ENCODE results near the gene PLD6. TPM values are rescaled to one million over a fixed set of nuclear protein-coding genes. Genes with fewer than 3 reads are reported as not detected.

PLD6 gene
- total RNA-seq, 1 donor from 2014 or later: 4.8 TPM

GRCh38 chr17:17167986-17168385 is 38.1 kb downstream of the PLD6 start:
- H3K36me3 ChIP-seq (ENCODE audit: control insufficient read depth, insufficient read depth, low read length): peaks cover 3% of the 10 kb centered on the region
- no peak overlapping the region for H3K4me3 ChIP-seq (ENCODE audit: low read depth, low read length)
- no peaks in the 10 kb centered on the region for H3K27me3 ChIP-seq (ENCODE audit: control insufficient read depth, insufficient read depth, low read length)
- DNase-seq (ENCODE audit: low read depth): no peak
- TF ChIP-seq CTCF (IDR thresholded peaks at IDR 0.05; ENCODE audit: insufficient read depth, low read length, poor library complexity, severe bottlenecking): no peak

- Histone ChIP-seq H3K36me3 (ENCODE audit: control insufficient read depth, insufficient read depth, low read length) (peaks cover 3% of the 10 kb centered on the region), H3K27me3 (ENCODE audit: control insufficient read depth, insufficient read depth, low read length) (no peaks in the 10 kb centered on the region), H3K4me3 (ENCODE audit: low read depth, low read length) (no peak overlapping the region)
- TF ChIP-seq CTCF (IDR thresholded peaks at IDR 0.05; ENCODE audit: insufficient read depth, low read length, poor library complexity, severe bottlenecking): no peak
- no peak for DNase-seq (ENCODE audit: low read depth)
Observed at GRCh38 chr17:17167356-17167755, 38.8 kb downstream of the PLD6 start.

- no peaks in the 10 kb centered on the region for H3K27me3 ChIP-seq (ENCODE audit: control insufficient read depth, insufficient read depth, low read length)
- no peak overlapping the region for H3K4me3 ChIP-seq (ENCODE audit: low read depth, low read length)
- TF ChIP-seq CTCF (IDR thresholded peaks at IDR 0.05; ENCODE audit: insufficient read depth, low read length, poor library complexity, severe bottlenecking): no peak
- H3K36me3 ChIP-seq (ENCODE audit: control insufficient read depth, insufficient read depth, low read length): peaks cover 7% of the 10 kb centered on the region
- no peak for DNase-seq (ENCODE audit: low read depth)
Observed at GRCh38 chr17:17166446-17166845, 39.7 kb downstream of the PLD6 start.

GRCh38 chr17:17165666-17166308 is 40.3 kb downstream of the PLD6 start:
- peaks cover 7% of the 10 kb centered on the region for H3K36me3 ChIP-seq (ENCODE audit: control insufficient read depth, insufficient read depth, low read length)
- no peak overlapping the region for H3K4me3 ChIP-seq (ENCODE audit: low read depth, low read length)
- no peak for DNase-seq (ENCODE audit: low read depth)
- H3K27me3 ChIP-seq (ENCODE audit: control insufficient read depth, insufficient read depth, low read length): no peaks in the 10 kb centered on the region
- TF ChIP-seq CTCF (IDR thresholded peaks at IDR 0.05; ENCODE audit: insufficient read depth, low read length, poor library complexity, severe bottlenecking): no peak

GRCh38 chr17:17164676-17165075 is 41.5 kb downstream of the PLD6 start:
- no peaks in the 10 kb centered on the region for H3K27me3 ChIP-seq (ENCODE audit: control insufficient read depth, insufficient read depth, low read length)
- DNase-seq (ENCODE audit: low read depth): no peak

More at GRCh38 chr17:17164676-17165075, 41.5 kb downstream of the PLD6 start:
- Histone ChIP-seq H3K4me3 (ENCODE audit: low read depth, low read length) (no peak overlapping the region), H3K36me3 (ENCODE audit: control insufficient read depth, insufficient read depth, low read length) (peaks cover 7% of the 10 kb centered on the region)
- no peak for TF ChIP-seq CTCF (IDR thresholded peaks at IDR 0.05; ENCODE audit: insufficient read depth, low read length, poor library complexity, severe bottlenecking)

Data from kidney epithelial cell (primary cell).